ENCODE results near the gene THRSP.
"Not testable (repeated sequence)": the region's sequence is repeated elsewhere in the genome, so short reads cannot be mapped to it uniquely, and the experiment has no call there.

The THRSP gene

GRCh38 chr11:78039391-78039918 is 24.2 kb upstream of the THRSP start:
- DNase-seq = no peak

GRCh38 chr11:78039919-78040671 is 23.6 kb upstream of the THRSP start:
- peak; percentile 77 for DNase-seq

- DNase-seq = no peak
Observed at GRCh38 chr11:78040691-78041379, 22.8 kb upstream of the THRSP start.

- DNase-seq = not testable (repeated sequence)
Observed at GRCh38 chr11:78041380-78041719, 22.3 kb upstream of the THRSP start.

DNA sequence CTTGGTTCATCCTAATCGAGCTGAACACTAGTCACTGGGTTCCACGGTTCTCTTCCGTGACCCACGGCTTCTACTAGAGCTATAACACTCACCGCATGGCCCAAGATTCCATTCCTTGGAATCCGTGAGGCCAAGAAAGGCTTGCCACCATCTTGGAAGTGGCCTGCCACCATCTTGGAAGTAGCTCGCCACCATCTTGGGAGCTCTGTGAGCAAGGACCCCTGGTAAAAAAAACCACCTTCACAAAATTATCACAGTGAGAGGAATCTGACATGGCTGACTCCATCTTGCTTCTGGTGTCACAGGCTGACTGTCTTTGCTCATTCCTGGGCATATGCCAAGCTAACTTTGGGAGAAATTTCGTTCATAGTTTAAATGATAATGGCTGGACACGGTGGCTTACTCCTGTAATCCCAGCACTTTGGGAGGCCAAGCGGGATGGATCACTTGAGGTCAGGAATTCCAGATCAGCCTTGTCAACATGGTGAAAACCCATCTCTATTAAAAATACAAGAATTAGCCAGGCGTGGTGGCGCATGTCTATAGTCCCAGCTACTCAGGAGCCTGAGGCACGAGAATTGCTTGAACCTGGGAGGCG is 21.7 kb upstream of the THRSP start:
- no peak for DNase-seq

- DNase-seq = no peak
Observed at GRCh38 chr11:78044706-78045105, 19.0 kb upstream of the THRSP start.

GRCh38 chr11:78045851-78046485 is 17.7 kb upstream of the THRSP start:
- peak; percentile 89 for DNase-seq

DNA sequence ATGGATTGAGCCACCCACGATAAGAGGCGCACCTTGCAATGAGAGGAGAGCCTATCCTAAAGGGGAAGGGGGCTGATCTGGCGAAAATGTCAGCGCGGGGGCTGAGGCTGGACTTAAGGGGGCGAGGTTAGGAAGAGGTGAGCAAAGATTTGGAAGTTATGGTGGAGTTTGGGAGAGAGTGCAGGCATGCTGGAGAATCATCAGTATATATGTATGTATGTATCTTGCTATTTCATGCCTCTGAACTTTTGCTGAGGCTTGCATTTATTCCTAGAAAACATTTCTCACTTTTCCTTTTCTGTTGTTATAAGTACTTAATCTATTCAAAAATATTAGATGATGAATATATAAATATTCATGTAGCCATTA is 17.2 kb upstream of the THRSP start:
- no peak for DNase-seq

DNA sequence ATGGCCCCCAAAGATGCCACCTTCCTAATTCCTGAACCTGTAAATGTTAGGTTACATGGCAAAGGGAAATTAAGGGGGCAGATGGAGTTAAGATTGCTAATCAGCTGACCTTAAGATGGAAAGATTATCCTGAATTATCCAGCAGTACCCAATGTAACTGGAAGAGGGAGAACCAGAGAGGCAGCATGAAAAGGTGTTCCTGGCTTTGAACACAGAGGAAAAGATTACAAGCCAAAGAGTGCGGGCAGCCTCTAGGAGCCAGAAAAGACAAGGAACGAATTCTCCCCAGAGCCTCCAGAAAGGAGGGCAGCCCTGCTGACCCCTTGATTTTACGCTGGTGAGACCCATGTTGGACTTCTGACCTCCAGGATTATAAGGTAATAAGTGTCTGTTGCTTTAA is 15.1 kb upstream of the THRSP start:
- DNase-seq = no peak

- DNase-seq = no peak
Observed at GRCh38 chr11:78049348-78049747, 14.3 kb upstream of the THRSP start.

- no peak for DNase-seq
Observed at GRCh38 chr11:78050964-78051831, 12.5 kb upstream of the THRSP start.

- DNase-seq = no peak
Observed at GRCh38 chr11:78054971-78055370, 8.7 kb upstream of the THRSP start.

DNA sequence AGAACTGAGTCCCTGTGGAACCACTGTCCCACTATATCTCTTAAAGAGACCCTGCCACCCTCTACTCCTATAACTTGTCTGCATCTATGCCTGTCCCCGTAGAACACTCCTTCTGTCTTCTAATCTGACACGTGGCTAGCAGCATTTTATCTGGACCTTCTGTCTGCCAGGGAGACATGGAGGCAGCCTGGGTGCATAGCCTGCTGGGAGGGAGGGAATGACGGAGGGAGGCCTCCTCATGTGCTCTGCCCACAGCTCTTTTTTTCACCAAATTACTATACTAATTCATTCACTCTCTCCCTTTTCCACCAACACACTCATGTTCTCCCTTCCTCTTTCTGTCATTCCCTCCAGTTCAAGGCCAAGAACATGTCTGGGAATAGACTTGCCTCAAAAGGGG is 7.6 kb upstream of the THRSP start:
- no peak for DNase-seq

DNA sequence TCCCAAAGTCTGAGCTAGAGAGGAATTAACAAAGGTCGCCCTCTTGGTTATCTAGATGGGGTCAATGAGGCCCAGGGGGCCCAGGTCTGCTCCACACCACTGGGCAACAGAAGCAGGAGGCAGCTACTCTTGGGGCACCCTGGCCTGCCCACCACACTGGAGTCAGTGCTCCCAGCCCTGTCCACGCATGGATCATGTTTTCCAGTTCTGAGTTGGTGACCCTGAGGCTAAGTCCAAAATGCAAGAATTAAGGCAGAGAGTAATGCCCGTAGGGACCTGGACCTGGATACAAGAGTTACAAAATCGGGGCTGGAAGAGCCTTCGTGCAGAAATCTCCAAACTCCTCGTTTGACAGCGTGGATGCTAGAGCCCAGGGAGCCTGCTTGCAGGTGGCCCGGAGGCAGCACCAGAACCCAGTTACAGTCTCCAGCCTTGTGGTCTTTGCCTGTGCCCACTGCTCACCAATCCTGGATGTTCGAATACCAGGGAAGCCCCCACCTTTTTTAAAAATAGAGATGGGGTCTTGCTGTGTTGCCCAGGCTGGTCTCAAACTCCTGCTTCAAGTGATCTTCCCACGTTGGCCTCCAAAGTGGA is 6.1 kb upstream of the THRSP start:
- DNase-seq = no peak

GRCh38 chr11:78059749-78060328 is 3.8 kb upstream of the THRSP start:
- not testable (repeated sequence) for DNase-seq

- no peak for DNase-seq
Observed at GRCh38 chr11:78060533-78060932, 3.1 kb upstream of the THRSP start.

GRCh38 chr11:78061088-78061920 is 2.4 kb upstream of the THRSP start:
- DNase-seq = no peak

DNA sequence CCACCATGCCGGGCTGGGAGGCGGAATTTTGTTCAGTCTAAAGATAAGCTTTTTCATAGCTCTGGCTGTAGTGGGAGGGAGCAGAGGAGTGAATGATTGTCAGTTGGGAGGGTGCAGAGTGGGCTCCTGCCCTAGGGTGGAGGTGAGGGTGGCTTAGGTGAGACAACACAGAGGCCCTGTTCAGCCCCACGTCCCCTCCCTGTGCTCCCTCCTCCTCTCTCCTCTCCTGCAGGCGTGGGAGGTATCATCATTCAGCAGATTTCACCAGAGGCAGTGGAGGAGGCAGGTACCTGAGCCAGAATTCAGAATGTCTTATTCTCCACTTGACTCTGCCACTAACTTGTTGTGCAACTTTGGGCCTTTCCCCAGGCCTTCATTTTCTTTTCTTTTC is 1.7 kb upstream of the THRSP start:
- no peak for DNase-seq

- no peak for DNase-seq
Observed at GRCh38 chr11:78062671-78063070, 990 bp upstream of the THRSP start.

GRCh38 chr11:78065203-78065602 is 1.5 kb downstream of the THRSP start:
- DNase-seq = no peak

GRCh38 chr11:78066471-78066870 is 2.8 kb downstream of the THRSP start:
- no peak for DNase-seq
